ENCODE results near the gene UFSP2.

UFSP2 gene

GRCh38 chr4:185426960-185427688, 1.4 kb upstream of the UFSP2 start:
- DNase-seq (ENCODE audit: low read depth), result no peak

DNA sequence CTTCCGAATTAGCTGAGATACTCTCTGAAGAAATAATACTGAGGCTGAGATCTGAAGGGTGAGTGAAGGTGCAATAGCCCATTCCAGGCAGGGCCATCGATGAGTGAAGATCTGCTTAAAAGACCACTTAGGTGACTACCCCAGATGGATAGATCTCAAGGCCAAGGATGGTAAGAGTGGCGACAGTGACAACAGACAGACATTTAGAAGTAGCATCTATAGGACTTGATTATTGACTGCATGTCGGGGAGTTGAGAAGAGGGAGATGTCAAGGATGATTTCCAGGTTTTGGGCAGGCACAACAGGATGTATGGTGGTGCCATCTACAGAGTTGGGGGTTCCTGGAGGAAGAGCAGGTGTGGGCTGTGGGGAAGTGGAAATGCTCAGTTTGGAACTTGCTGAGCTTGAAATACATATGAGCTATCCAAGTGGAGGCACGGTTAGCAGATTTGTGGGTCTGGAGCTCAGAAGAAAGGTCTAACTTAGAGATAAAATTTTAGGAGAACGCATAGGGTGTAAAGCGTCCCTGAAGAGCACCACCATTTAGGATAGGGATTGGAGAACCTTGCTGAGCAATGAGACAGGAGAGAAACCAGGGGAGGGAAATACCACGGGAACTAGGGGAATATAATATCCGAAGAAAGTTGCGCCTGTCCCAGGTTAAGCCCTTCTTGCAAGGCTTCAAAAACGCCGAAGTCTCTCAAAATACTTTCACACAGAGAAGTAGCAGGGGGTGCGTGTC, 688 bp downstream of the UFSP2 start:
- DNase-seq (ENCODE audit: low read depth), result peak; percentile 12

DNA sequence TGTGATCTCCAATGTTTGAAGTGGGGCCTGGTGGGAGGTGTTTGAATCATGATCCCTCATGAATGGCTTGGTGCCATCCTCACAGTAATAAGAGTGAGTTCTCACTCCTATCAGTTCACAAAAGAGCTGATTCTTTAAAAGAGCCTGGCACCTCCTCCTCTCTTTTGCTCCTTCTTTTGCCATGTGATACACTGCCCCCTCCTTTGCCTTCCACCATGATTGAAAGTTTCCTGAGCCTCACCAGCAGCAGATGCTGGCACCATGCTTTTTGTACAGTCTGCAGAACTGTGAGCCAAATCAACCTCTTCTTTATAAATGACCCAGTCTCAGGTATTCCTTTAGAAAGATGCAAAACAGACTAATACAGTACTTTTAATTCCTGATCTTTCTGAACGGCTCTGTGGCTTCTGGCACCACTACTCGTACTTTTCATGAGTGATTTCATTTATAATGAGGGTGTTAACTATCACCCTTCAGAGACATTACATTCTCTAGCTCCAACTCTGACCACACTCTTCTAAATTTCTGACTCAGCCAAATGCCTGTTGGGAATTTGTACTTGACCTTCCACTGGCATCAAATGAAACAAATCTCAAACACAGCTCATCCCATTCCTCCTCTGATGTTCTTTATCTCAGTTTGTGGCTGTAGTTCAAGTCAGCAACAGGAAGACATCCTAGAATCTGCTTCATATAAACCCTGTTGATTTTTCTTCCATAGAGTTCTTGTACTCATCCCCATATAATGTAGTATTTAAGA, 4.2 kb downstream of the UFSP2 start:
- DNase-seq (ENCODE audit: low read depth), result no peak

GRCh38 chr4:185416955-185417354, 8.8 kb downstream of the UFSP2 start:
- DNase-seq (ENCODE audit: low read depth), result no peak

- no peak for DNase-seq (ENCODE audit: low read depth)
Measured at GRCh38 chr4:185412412-185412811, 13.4 kb downstream of the UFSP2 start.

DNA sequence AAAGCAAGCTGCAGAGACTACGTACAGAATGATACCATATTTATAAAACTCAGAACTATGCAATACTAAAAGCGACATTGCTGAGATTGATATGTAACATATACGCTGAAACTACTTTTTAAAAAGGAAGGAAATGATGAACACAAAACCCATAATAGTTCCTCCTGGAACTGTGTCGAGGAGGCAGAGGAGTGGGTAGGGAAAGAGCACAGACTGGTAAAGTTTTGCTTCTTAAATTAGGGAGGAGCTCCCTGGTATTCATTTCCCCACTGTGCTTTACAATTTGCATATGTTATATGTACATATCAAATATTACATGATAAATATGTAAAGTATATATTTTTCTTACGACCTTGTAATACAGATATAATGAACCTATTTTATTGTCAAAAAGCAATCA, 13.9 kb downstream of the UFSP2 start:
- DNase-seq (ENCODE audit: low read depth), result no peak

GRCh38 chr4:185408432-185408831, 17.3 kb downstream of the UFSP2 start:
- no peak for DNase-seq (ENCODE audit: low read depth)

GRCh38 chr4:185405296-185405999, 20.3 kb downstream of the UFSP2 start:
- no peak for DNase-seq (ENCODE audit: low read depth)

DNA sequence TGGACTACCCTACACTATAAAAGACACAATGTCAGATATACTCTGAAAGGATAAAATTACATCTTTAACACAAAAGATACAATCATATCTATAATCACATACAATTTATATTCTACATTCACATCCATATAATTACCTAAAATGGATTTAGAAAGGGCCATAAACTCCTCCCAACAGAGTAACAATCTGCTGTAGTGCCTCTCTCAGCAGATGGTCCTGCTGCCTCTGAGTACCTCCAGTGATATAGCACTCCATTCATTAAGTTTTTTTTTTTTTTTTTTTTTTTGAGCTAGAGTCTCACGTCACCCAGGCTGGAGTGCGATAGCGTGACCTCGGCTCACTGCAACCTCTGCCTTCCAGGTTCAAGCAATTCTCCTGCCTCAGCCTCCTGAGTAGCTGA, 21.7 kb downstream of the UFSP2 start:
- DNase-seq (ENCODE audit: low read depth), result no peak

DNA sequence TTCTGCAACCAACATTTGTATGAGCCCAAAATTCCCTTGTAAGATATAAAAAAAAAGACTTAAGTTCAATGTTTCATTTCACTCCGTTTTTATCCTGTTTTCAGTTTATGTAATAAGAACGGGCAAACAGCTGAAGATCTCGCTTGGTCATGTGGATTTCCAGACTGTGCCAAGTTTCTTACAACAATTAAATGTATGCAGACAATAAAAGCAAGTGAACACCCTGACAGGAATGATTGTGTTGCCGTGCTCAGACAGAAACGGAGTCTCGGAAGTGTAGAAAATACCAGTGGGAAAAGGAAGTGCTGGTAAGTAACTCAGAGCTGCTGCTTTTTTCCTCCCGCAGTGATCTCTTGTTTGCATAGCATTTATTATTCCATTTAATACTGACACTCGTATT, 26.3 kb downstream of the UFSP2 start:
- DNase-seq (ENCODE audit: low read depth), result no peak

DNA sequence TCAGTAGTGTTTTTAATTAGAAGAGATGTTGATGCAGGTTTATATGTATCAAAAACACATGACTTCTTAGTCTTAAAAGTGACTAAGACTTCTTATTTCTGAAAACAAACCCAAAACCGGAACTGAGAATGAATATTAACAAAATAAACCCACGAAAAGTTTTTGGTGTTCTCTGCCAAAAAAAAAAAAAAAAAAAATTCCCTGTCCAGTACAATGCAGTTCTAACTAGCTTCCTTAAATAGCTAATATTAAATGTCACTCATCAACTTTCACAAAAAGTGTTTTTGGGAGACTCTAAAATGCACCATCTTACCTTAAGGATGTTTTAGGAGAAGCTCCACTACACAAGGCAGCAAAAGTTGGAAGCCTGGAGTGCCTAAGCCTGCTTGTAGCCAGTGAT, 27.1 kb downstream of the UFSP2 start:
- DNase-seq (ENCODE audit: low read depth), result no peak

- DNase-seq (ENCODE audit: low read depth), result no peak
Measured at GRCh38 chr4:185396724-185397385, 28.9 kb downstream of the UFSP2 start, which contains the start of gene ANKRD37. Gene ANKRD37 (plus strand): TSS chr4:185396841. CDS start chr4:185396924, 83 bp downstream.

GRCh38 chr4:185395956-185396723, 29.6 kb downstream of the UFSP2 start:
- DNase-seq (ENCODE audit: low read depth), result peak; percentile 95

DNA sequence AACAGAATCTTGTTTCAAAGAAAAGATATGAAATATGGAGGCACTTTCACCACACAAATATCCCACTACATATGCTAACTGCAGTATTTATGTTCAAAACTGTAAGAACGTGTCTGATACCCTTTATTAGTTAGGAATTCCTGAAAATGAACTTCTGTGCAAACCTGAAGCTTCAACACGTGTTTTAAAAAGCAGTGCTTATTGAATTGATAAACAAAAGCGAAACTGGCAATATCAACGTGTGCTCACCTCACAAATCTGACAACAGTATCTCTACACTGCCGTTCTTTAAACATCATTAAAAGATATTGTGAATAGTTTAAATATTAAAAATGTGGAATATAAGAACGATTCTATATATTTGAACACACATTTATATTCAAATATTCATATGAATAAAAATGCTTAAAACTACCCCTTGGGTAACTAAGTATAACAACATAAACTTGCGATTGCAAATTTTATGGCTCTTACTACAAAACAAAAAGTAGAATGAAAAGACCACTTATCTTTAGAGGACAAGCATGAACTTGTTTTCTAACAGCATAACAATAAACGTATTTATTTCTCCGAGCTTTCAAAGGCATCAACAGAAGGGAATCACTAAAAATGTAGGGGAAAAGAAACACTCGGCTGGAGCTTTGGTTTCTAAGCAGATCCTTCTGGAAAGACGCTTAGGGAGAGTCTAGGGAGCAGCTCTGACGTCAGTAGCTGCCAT, 30.4 kb downstream of the UFSP2 start, which contains the start of gene LRP2BP:
LRP2BP (minus strand) TSS at position 687 of the 718 bp plus-strand sequence. CDS start 17,738 bp downstream, outside the sequence.
- peak; percentile 81 for DNase-seq (ENCODE audit: low read depth)

GRCh38 chr4:185394568-185395237, 31.1 kb downstream of the UFSP2 start:
- no peak for DNase-seq (ENCODE audit: low read depth)

GRCh38 chr4:185392156-185392555, 33.6 kb downstream of the UFSP2 start:
- DNase-seq (ENCODE audit: low read depth), result no peak

DNA sequence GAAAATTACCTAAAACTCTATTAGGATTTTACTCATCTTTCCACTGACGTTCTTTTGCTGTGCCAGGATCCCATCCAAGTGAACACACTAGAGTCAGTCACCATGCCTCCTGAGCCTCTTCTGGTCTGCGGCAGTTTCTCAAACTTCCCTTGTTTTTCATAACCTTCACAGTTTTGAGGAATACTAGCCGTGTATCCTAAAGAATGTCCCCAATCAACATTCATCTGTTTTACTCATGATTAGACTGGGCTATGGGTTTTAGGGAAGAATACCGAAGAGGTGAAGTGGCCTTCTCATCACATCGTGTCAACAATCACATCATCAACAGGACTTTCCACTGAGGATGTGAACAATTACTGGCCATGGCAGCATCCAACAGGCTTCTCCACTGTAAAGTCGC, 34.8 kb downstream of the UFSP2 start:
- no peak for DNase-seq (ENCODE audit: low read depth)

DNA sequence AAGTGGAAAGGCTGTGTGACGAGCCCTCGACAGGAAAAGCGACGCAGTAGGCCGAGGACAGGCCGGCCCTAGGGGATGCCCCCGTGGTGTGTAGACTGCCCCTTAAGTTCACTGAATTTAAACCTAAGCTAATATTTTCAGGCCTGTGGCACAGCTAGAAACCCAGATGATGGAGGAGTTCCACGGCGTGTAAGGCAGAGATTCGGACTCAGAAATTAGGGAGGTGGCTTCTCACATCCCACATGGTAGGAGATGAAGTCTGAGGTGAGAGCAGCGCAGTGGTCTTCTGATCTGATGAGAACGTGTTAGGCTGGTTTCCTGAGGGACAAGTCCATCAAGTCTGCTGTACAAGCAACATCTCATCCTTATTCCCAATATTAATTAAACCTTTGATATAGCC, 37.8 kb downstream of the UFSP2 start:
- DNase-seq (ENCODE audit: low read depth), result no peak

DNA sequence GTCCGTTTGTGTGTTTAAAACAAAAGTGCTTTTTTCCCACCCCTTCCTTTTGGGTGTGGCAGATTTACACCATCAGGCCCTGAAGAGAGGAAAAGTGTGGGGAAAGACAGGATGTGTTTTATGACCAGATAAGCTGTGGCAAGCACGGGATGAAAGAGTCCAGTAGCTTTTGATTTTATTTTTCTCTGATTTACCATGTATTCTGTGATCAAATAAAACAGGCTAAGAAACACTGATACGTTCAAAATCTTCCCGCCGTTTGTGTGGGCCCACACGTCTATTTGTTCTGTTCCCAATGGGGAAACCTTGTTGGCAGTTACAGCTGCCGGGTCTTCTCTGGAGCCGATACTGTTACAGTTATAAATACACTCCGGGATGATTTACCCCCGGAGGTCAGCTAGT, 40.8 kb downstream of the UFSP2 start:
- no peak for DNase-seq (ENCODE audit: low read depth)

All from fibroblast of the conjunctiva (primary cell).